Gastrocnemius medialis (tissue), 4 donors: ENCODE results near the gene KTI12. TPM values are rescaled to one million over a fixed set of nuclear protein-coding genes. Genes with fewer than 3 reads are reported as not detected.
"Not testable (repeated sequence)": the region's sequence is repeated elsewhere in the genome, so short reads cannot be mapped to it uniquely, and the experiment has no call there.

ENCODE experiments used
- ATAC-seq, 2 donors: fragments of 150-250 bp; one replicate each; pipeline ENCODE4 v1.9.1; 2016
- DNase-seq, 2 donors: peaks; one replicate each; pipeline ENCODE4 v3.0.0-alpha.2; 2019
- H3K27ac ChIP-seq, 4 donors: fragments of 200-600 bp; sonication (generic); 1 replicate in 1 of 4; 2 replicates in 3 of 4; pipeline ENCODE4 v1.5.1; 2016 to 2018; ENCODE audit warnings: mild to moderate bottlenecking in 2 of 4, moderate library complexity in 1 of 4
- H3K27me3 ChIP-seq, 3 donors: fragments of 200-600 bp; sonication (generic) in 2 of 3; 1 replicate in 1 of 3; 2 replicates in 2 of 3; pipeline versions ENCODE4 v1.5.1 to v1.6.0; 2016 to 2019; ENCODE audit warnings: mild to moderate bottlenecking in 1 of 3, moderate library complexity in 1 of 3
- H3K36me3 ChIP-seq, 2 donors: fragments of 200-600 bp; sonication (generic) in 1 of 2; one replicate each; pipeline ENCODE4 v1.5.1; 2017 to 2018
- H3K4me1 ChIP-seq, 2 donors: fragments of 200-600 bp; sonication (generic) in 1 of 2; one replicate each; pipeline ENCODE4 v1.5.1; 2016 to 2017; ENCODE audit warnings: mild to moderate bottlenecking in 2 of 2
- H3K4me3 ChIP-seq, 4 donors: fragments of 200-600 bp; sonication (generic) in 3 of 4; 1 replicate in 1 of 4; 2 replicates in 3 of 4; pipeline ENCODE4 v1.5.1; 2016 to 2019; ENCODE audit warnings: mild to moderate bottlenecking in 2 of 4
- H3K9me3 ChIP-seq, 3 donors: fragments of 200-600 bp; sonication (generic) in 2 of 3; 1 replicate in 1 of 3; 2 replicates in 2 of 3; pipeline ENCODE4 v1.5.1; 2016 to 2019
- CTCF ChIP-seq, 5 experiments: fragments of 450-650 bp in 3 of 5; fragments of 200-600 bp in 2 of 5; sonication (generic) in 2 of 5; IDR thresholded peaks in 4 of 5; conservative IDR thresholded peaks in 1 of 5; 1 replicate in 4 of 5; 2 replicates in 1 of 5; pipeline ENCODE4 v1.5.1; 2016 to 2019; ENCODE audit warnings: antibody characterized with exemption in 5 of 5, mild to moderate bottlenecking in 3 of 5, moderate library complexity in 3 of 5
- POLR2A ChIP-seq, 2 donors: fragments of 450-650 bp; IDR thresholded peaks; one replicate each; pipeline ENCODE4 v1.6.1; 2017; ENCODE audit warnings: antibody characterized with exemption in 2 of 2, mild to moderate bottlenecking in 2 of 2, moderate library complexity in 2 of 2
- in situ Hi-C, 4 donors: fragments of 200-750 bp; cut with MboI; loops; one replicate each; pipeline versions ENCODE4 v1.15.0 to v1.8.0; 2017; ENCODE audit warnings: low sequenced_read_pairs in 4 of 4
- intact Hi-C: fragments of 100-400 bp; cut with DNase I; formaldehyde crosslinking; loops from one replicate; pipeline ENCODE4 v1.15.1; 2023; ENCODE audit warnings: low total_unique reads
- total RNA-seq, 4 donors: library from RNA; depleted of rRNA; stranded (reverse); fragments of >200 nt; gene quantifications; one replicate each; pipeline versions ENCODE4 v1.1.0 to v1.2.3, GENCODE V29; 2016

Gene KTI12
- 1 to 10 TPM; 3.4 to 5.9 (median 5.1) TPM for total RNA-seq

- intact Hi-C loops: loop anchor here (1.0 kb wide), 1 partner anchor 22 kb away; the partner anchor contains the start of gene TXNDC12
- Histone ChIP-seq H3K27ac (peak within 1 kb of the TSS; percentile 79 to 88 (median 88)), H3K4me1 (peaks cover 15 to 16% of the 10 kb centered on the region in 2 donors), H3K27me3 (no peaks in the 10 kb centered on the region), H3K4me3 (peak within 1 kb of the TSS; percentile 80 to 95 (median 86)), H3K36me3 (no peaks in the 10 kb centered on the region), H3K9me3 (no peaks in the 10 kb centered on the region)
- DNase-seq (peak; percentile 67 to 74), ATAC-seq (peak; percentile 84 to 90)
- TF ChIP-seq POLR2A (IDR thresholded peaks at IDR 0.05) (peak in 1 of 2 donors; percentile 59), CTCF (IDR thresholded peaks at IDR 0.05 in 4 of 5, conservative IDR thresholded peaks at IDR 0.05 in 1 of 5) (no peak)
- in situ Hi-C loops: no loop called here
These were observed at the start of gene KTI12 for GRCh38 chr1:52033190-52034049. Gene KTI12, minus strand, starts transcription at chr1:52033810. Its CDS starts 49 bp downstream, at chr1:52033761.

GRCh38 chr1:52080014-52080415, 46.4 kb upstream of the KTI12 start:
- intact Hi-C loops (no loop called here), in situ Hi-C loops (no loop called here)
- no peak for TF ChIP-seq POLR2A (IDR thresholded peaks at IDR 0.05)
- no peak for TF ChIP-seq CTCF (IDR thresholded peaks at IDR 0.05 in 4 of 5, conservative IDR thresholded peaks at IDR 0.05 in 1 of 5)
- ATAC-seq (no peak), DNase-seq (no peak)
- Histone ChIP-seq H3K27ac (no peak overlapping the region), H3K4me3 (no peak overlapping the region), H3K9me3 (no peaks in the 10 kb centered on the region), H3K4me1 (peaks cover 11 to 12% of the 10 kb centered on the region in 2 donors), H3K27me3 (no peaks in the 10 kb centered on the region), H3K36me3 (no peaks in the 10 kb centered on the region)

- peak in 1 of 2 donors; percentile 16 for DNase-seq
These were observed 43.7 kb upstream of the KTI12 start for GRCh38 chr1:52077277-52077676.

GRCh38 chr1:52072291-52072690, 38.7 kb upstream of the KTI12 start:
- Histone ChIP-seq H3K4me1 (peaks cover 6 to 9% of the 10 kb centered on the region in 2 donors), H3K9me3 (no peaks in the 10 kb centered on the region), H3K36me3 (peaks cover 0 to 8% of the 10 kb centered on the region in 2 donors), H3K27ac (no peak overlapping the region), H3K4me3 (no peak overlapping the region), H3K27me3 (no peaks in the 10 kb centered on the region)
- DNase-seq: no peak
- in situ Hi-C loops (no loop called here), intact Hi-C loops (no loop called here)
- TF ChIP-seq CTCF (IDR thresholded peaks at IDR 0.05 in 4 of 5, conservative IDR thresholded peaks at IDR 0.05 in 1 of 5) (no peak), POLR2A (IDR thresholded peaks at IDR 0.05) (no peak)
- no peak for ATAC-seq

More at GRCh38 chr1:52077277-52077676, 43.7 kb upstream of the KTI12 start:
- in situ Hi-C loops, H3K27ac ChIP-seq, H3K9me3 ChIP-seq, H3K27me3 ChIP-seq, H3K4me3 ChIP-seq, H3K36me3 ChIP-seq, intact Hi-C loops: not testable (repeated sequence)
- ATAC-seq: peak in 1 of 2 donors; percentile 55
- H3K4me1 ChIP-seq: peaks cover 11 to 12% of the 10 kb centered on the region in 2 donors

- H3K4me1 ChIP-seq: no peaks in the 10 kb centered on the region
- H3K27ac ChIP-seq: no peak overlapping the region
- no peak for ATAC-seq
- intact Hi-C loops: no loop called here
- in situ Hi-C loops: no loop called here
- H3K27me3 ChIP-seq: no peaks in the 10 kb centered on the region
- no peak overlapping the region for H3K4me3 ChIP-seq
- peaks cover 0 to 23% of the 10 kb centered on the region in 2 donors for H3K36me3 ChIP-seq
- no peak for DNase-seq
- TF ChIP-seq CTCF (IDR thresholded peaks at IDR 0.05 in 4 of 5, conservative IDR thresholded peaks at IDR 0.05 in 1 of 5) (no peak), POLR2A (IDR thresholded peaks at IDR 0.05) (no peak)
- H3K9me3 ChIP-seq: no peaks in the 10 kb centered on the region
These were observed 37.1 kb upstream of the KTI12 start for GRCh38 chr1:52070704-52071103.
